Mesodermal cell (in vitro differentiated cells): Measurements from ENCODE around the gene PCTP.

Experiments
- H3K27ac ChIP-seq: 2 replicates; pipeline ENCODE4 v1.7.0; 2013; ENCODE audit warnings: mild to moderate bottlenecking, low read depth, low read length, moderate library complexity; ENCODE audit not compliant: severe bottlenecking
- H3K36me3 ChIP-seq: 2 replicates; pipeline ENCODE4 v1.7.1; 2013; ENCODE audit warnings: mild to moderate bottlenecking, low read length, moderate library complexity; ENCODE audit not compliant: control insufficient read depth, insufficient read depth
- H3K4me1 ChIP-seq: one replicate; pipeline ENCODE4 v1.7.1; 2013; ENCODE audit warnings: mild to moderate bottlenecking, low read length; ENCODE audit not compliant: insufficient read depth, control insufficient read depth, poor library complexity, severe bottlenecking
- H3K4me3 ChIP-seq: 2 replicates; pipeline ENCODE4 v1.7.0; 2013; ENCODE audit warnings: low read length, control low read depth, mild to moderate bottlenecking; ENCODE audit not compliant: insufficient read depth, poor library complexity, severe bottlenecking; ENCODE audit errors: extremely low read depth
- H3K9me3 ChIP-seq: 2 replicates; pipeline ENCODE4 v1.7.1; 2013; ENCODE audit warnings: mild to moderate bottlenecking, low read length, moderate library complexity; ENCODE audit not compliant: control insufficient read depth
- WGBS, 2 experiments: methylation state at CpG; one replicate each; pipeline ENCODE4 v1.1.5; 2013; ENCODE audit warnings: missing lambda C conversion rate in 2 of 2; ENCODE audit not compliant: insufficient coverage in 2 of 2; 5-methylcytosine and 5-hydroxymethylcytosine counted together

PCTP gene

GRCh38 chr17:55727920-55728319, 22.9 kb upstream of the PCTP start:
- no peaks in the 10 kb centered on the region for H3K9me3 ChIP-seq
- WGBS, 2 experiments: no CpG with 5 or more reads among the region's 1 CpG
- H3K4me3 ChIP-seq: no peak overlapping the region
- peaks cover 42% of the 10 kb centered on the region for H3K4me1 ChIP-seq
- H3K36me3 ChIP-seq: no peaks in the 10 kb centered on the region
- no peak overlapping the region for H3K27ac ChIP-seq

GRCh38 chr17:55728361-55728760, 22.5 kb upstream of the PCTP start:
- Histone ChIP-seq H3K4me3 (no peak overlapping the region), H3K36me3 (no peaks in the 10 kb centered on the region), H3K4me1 (peaks cover 40% of the 10 kb centered on the region), H3K27ac (no peak overlapping the region), H3K9me3 (no peaks in the 10 kb centered on the region)
- 73 to 95% methylated on average over 3 to 5 of the region's 5 CpGs for WGBS, 2 experiments

- Histone ChIP-seq H3K9me3 (no peaks in the 10 kb centered on the region), H3K36me3 (no peaks in the 10 kb centered on the region), H3K4me3 (no peak overlapping the region), H3K4me1 (peaks cover 43% of the 10 kb centered on the region), H3K27ac (no peak overlapping the region)
- WGBS, 2 experiments: 97 to 100% methylated on average over 5 of the region's 5 CpGs
Measured at GRCh38 chr17:55728833-55729232, 22.0 kb upstream of the PCTP start.

GRCh38 chr17:55729484-55729883, 21.4 kb upstream of the PCTP start:
- H3K4me3 ChIP-seq: no peak overlapping the region
- no CpG with 5 or more reads among the region's 1 CpG for WGBS, 2 experiments
- H3K27ac ChIP-seq: no peak overlapping the region
- H3K9me3 ChIP-seq: no peaks in the 10 kb centered on the region
- no peaks in the 10 kb centered on the region for H3K36me3 ChIP-seq
- peaks cover 48% of the 10 kb centered on the region for H3K4me1 ChIP-seq

- H3K4me3 ChIP-seq: no peak overlapping the region
- no peak overlapping the region for H3K27ac ChIP-seq
- WGBS, 2 experiments: no CpG with 5 or more reads among the region's 1 CpG
- H3K9me3 ChIP-seq: no peaks in the 10 kb centered on the region
- H3K36me3 ChIP-seq: no peaks in the 10 kb centered on the region
- peaks cover 41% of the 10 kb centered on the region for H3K4me1 ChIP-seq
Measured at GRCh38 chr17:55730380-55730779, 20.5 kb upstream of the PCTP start.

GRCh38 chr17:55730808-55731207, 20.0 kb upstream of the PCTP start:
- peak overlapping the region; percentile 63 for H3K27ac ChIP-seq
- no peak overlapping the region for H3K4me3 ChIP-seq
- no peaks in the 10 kb centered on the region for H3K9me3 ChIP-seq
- 76 to 88% methylated on average over 2 of the region's 3 CpGs for WGBS, 2 experiments
- H3K4me1 ChIP-seq: peaks cover 38% of the 10 kb centered on the region
- no peaks in the 10 kb centered on the region for H3K36me3 ChIP-seq

GRCh38 chr17:55731586-55732250, 19.1 kb upstream of the PCTP start:
- 23% methylated on average over 9 to 10 of the region's 10 CpGs for WGBS, 2 experiments
- no peaks in the 10 kb centered on the region for H3K36me3 ChIP-seq
- peaks cover 32% of the 10 kb centered on the region for H3K4me1 ChIP-seq
- peak overlapping the region; percentile 63 for H3K27ac ChIP-seq
- no peaks in the 10 kb centered on the region for H3K9me3 ChIP-seq
- H3K4me3 ChIP-seq: no peak overlapping the region

GRCh38 chr17:55734128-55734781, 16.6 kb upstream of the PCTP start:
- Histone ChIP-seq H3K4me3 (no peak overlapping the region), H3K36me3 (no peaks in the 10 kb centered on the region), H3K4me1 (peaks cover 31% of the 10 kb centered on the region), H3K27ac (no peak overlapping the region), H3K9me3 (no peaks in the 10 kb centered on the region)
- 10 to 17% methylated on average over 2 of the region's 4 CpGs for WGBS, 2 experiments

- H3K4me1 ChIP-seq: peaks cover 30% of the 10 kb centered on the region
- WGBS, 2 experiments: 75 to 100% methylated on average over 1 of the region's 5 CpGs
- no peaks in the 10 kb centered on the region for H3K9me3 ChIP-seq
- H3K4me3 ChIP-seq: no peak overlapping the region
- no peak overlapping the region for H3K27ac ChIP-seq
- no peaks in the 10 kb centered on the region for H3K36me3 ChIP-seq
Measured at GRCh38 chr17:55735731-55736405, 15.0 kb upstream of the PCTP start.

- no peaks in the 10 kb centered on the region for H3K36me3 ChIP-seq
- no peaks in the 10 kb centered on the region for H3K9me3 ChIP-seq
- H3K27ac ChIP-seq: no peak overlapping the region
- peaks cover 12% of the 10 kb centered on the region for H3K4me1 ChIP-seq
- H3K4me3 ChIP-seq: no peak overlapping the region
- 93% methylated on average over 3 of the region's 4 CpGs for WGBS, 2 experiments
Measured at GRCh38 chr17:55737976-55738501, 12.8 kb upstream of the PCTP start.
